GM21526 (cell line): ENCODE measurements around the gene PCDH9.

Experiments
- ATAC-seq: cut with Tn5 transposase; IDR thresholded peaks from one replicate; pipeline ENCODE4 v1.9.1; 2021; ENCODE audit warnings: moderate library complexity; ENCODE audit not compliant: unreplicated experiment, low FRiP score

PCDH9 gene

DNA sequence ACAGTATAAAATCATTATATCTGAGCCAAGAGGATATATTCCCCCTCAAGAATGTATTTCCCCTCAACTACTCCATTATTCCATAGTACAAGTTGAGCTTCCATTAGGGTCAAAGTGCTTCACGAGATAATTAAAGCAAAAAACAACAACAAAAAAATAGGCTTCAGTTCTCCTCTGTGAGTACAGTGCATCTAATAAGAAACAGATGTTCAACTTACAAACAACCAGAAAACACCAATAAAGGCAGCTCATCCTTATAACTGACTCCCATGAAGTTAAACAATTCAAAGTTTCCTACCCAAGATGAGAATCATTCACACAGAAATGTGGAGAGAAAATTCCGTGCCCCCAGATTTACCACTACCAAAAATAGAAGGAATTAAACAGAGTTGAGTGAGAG, 854.4 kb downstream of the PCDH9 start:
- no peak for ATAC-seq

DNA sequence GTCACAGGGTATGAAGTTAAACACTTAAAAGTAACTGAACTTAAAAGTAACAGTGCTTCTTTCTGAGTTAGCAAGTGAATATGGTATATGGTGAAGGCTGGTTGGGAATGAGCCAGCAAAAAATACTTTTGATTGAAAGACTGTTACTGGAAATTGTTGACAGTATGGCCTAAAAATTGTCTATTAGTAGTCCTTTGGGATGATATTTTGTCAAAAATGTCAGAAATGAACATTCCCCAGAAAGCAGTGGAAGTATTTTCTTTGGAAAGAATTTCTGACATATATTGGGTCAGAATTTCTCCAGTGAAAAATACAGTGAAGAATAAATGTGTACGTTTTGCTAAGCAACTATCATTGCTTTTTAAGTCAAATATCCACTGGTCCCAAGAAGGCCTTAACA, 860.5 kb downstream of the PCDH9 start:
- no peak for ATAC-seq

DNA sequence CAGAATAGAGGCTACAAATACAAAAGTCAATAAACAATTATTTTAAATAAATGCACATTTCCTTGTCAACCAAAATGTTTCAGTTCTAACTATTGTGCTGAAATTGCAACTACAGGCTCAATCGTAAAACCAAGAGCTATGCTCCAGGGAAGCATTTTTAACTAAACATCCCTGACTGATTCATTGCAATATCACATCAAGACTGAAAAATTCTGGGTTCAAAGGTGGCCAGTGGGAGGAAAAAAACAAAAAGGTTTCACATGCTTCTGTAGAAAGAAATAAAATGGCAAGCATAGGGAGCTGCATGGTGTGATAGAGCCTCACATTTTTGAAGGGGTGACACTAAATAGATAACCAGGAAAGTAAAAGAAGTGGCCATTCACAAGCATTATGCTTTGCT, 862.8 kb downstream of the PCDH9 start:
- no peak for ATAC-seq

DNA sequence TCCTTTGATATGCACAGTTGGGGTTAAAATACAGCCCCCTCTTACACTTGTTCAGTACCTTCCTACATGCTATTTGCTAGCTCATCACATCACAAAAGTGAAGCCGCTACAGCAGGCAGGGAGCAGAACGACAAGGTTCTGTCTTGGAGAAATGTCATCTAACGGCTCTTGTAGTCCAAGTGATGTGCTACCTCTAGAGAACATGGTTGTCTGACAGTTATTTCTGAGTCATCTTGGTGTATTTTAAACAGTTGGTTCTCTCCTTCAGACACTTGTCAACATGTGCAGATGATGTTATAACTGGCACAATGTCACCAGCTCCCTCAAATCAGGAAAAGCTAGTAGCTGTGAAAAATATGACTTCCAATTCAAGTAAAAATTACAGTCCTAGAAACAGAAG, 865.0 kb downstream of the PCDH9 start:
- ATAC-seq = no peak

DNA sequence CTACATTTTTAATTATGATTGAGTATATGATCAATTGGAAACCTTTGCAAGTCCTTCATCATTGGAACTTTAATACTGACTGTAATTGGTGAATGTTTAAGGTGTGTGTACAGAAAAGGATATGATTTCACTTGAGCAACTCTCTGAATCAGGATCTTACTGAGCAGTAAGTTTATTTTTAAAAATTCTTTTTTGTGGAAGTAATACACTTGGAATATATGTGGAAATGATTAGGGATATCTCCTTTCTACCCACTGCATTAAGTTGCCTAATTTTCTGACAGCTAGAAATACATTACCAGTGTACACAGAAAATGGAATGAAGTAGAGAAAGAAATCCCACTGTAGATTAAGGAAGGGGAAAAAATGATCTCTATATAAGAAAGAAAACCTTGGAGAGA, 865.8 kb downstream of the PCDH9 start:
- ATAC-seq = no peak

DNA sequence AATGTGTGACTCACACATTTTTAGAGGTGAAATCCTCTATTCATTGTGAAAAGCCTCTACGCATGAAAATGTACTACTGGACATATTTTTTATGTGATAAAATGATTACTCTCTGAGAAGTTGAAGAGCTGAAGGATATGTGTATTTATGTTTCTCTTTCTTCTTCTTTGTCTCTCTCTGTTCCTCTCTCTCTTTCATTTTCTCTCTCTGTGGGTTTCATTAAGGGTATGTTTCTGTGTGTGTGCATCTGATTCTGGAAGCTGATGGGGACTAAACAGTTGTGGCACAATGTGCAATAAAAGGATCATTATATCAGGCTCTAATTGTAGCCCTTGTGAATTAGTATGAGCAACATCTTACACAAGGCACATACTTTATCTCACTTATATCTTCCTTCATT, 867.7 kb downstream of the PCDH9 start:
- peak; percentile 54 for ATAC-seq

DNA sequence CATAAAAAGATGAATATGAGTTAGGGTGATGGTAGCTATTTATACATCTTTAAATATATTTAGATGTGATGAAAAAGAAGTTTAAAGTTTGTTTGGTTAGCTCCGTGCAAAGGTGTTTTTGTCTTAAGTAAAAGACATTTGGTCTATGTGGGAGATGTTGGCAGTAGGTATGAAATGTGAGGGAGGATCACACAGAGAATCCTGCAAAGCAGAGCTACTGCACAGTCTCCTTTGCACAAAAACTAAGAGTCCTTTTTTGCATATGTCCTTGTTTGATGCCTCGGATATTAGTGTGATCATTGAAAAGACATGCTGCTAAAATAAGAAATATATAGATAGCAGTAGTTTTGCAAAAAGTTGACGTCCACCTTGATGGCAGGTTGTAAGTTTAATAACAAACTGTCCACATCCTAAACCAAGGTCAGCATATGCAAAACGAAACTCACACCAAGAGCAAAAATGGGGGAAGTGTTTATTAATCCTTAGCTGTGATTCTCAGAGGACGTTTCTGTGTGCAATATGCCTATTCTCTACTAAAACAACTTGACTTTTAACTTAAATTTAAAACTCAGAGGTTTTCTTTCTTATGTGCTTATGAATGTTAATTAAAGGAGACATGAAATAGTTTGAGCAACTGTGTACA, 870.1 kb downstream of the PCDH9 start:
- no peak for ATAC-seq

DNA sequence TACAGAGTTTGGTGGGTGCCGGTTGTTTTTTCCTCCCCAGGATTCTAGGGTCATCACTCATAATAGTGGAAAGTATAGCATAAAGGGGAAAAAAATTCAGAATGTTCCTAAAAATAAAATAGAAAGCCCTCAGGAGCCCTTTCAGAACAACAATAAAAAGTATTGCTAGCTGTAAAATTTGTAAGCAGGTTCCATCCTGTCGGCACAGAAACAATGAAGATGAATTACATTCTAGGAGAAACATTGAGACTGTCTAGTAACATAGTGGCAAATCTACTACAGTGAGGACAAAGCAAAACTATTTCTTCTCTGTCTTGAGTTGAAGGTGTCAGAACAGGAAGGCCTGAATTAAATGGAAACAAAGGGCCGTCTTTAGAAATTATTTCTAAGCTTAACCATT, 870.7 kb downstream of the PCDH9 start:
- ATAC-seq = no peak

DNA sequence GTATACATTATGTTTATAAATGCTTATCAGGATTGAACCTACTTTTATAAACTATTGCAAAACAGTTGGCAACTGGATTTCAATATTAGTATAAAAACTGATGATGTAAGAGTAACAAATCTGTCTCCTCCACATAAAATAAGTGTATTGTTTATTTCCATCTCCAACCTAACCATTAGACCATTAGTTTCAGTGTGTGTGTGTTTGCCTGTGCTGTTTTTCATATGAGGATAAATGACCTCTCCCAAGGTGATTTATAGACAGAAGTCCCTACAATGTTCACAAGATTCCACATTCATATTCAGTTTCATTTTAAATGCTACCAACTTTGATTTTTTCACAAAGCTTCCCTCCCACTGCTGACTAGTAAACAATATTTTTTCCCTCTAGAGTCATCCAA, 871.6 kb downstream of the PCDH9 start:
- no peak for ATAC-seq

DNA sequence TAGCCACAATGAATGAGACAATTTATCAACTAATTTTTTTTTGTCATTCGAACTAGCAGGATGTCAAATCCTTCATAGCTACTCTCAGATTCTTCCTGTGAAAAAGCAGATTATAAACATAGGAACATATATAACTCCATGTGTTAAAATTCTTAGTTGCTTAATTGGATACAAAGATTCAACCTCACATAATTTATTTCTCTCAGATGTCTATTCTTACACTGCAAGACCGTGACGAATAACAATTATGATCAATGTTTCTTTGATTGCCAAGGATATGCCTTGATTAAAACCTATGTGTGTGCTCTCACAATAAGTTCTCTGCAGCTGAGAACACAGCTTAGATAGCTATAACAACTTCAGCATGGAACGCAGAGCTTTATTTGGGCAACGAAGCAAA, 872.7 kb downstream of the PCDH9 start:
- no peak for ATAC-seq

DNA sequence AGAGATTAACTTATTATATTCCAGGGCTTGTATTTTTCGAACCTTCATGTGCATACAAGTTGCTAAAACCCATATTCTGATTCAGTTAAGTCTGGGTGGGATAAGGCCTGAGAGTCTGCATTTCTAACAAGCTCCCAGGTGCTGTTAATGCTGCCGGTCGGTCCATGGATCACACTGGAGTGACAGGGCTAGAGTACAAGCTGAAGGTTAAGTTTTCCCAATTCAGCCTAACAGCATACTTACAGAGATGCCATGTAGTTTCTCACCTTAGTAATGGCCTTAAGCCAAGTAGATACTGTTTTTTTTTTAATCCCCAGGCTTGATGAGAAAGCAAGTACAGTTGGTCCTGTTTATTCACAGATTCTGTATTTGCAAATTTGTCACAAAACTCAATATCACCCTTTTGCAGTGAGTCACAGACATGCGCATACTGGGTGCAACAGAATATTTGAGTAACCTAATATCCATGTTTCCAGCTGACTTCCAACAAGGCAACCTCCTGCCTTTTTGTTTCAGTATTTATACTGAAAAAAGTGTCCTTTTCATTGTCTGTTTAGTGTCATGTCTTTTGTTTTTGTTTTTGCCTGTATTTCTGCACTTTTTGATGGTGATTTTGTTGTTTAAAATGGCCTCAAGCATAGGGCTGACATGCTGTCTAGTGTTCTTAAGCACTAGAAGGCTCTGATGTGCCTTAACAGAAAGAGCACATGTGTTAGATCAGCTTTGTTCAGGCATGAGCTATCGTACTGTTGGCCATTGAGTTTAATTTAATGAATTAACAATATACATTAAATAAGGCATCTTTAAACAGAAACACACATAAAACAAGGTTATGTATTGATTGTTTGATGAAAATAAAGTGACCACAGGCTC, 875.0 kb downstream of the PCDH9 start:
- ATAC-seq = no peak

DNA sequence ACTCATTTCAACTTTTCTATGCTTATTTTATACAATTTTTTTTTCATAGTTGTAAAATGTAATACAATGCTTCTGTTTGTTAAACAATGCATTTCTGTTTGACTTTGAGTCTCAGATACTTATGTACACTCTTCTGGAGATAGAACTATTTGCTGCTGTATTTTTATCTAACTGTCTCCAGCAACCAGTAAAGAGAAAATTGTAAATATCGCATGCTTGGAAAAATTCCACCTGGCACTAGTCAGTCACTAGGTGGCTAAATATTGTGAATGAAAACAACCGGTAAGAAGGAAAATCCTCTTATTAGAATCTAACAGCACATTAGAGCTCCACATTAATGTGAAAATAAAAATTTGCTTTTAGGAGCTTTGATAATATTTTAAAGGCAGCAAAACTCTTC, 876.5 kb downstream of the PCDH9 start:
- no peak for ATAC-seq

DNA sequence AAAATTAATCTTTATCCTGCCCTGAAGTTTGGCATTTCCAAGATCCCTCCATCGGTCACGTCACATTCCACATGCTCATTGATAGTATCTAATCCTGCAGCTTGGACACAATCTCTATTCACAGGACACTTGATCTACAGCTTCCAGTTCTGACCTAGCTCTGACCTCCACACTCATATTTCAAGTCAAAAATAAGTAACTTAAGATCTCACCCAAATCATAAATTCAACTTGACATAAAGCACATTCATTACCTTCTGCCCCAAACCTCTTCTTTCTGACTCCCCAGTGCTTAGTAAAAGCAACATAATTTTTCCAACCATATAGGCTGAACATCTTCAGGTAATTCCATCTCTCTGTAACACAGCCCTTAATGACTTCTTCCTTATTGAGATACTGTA, 880.2 kb downstream of the PCDH9 start:
- no peak for ATAC-seq

DNA sequence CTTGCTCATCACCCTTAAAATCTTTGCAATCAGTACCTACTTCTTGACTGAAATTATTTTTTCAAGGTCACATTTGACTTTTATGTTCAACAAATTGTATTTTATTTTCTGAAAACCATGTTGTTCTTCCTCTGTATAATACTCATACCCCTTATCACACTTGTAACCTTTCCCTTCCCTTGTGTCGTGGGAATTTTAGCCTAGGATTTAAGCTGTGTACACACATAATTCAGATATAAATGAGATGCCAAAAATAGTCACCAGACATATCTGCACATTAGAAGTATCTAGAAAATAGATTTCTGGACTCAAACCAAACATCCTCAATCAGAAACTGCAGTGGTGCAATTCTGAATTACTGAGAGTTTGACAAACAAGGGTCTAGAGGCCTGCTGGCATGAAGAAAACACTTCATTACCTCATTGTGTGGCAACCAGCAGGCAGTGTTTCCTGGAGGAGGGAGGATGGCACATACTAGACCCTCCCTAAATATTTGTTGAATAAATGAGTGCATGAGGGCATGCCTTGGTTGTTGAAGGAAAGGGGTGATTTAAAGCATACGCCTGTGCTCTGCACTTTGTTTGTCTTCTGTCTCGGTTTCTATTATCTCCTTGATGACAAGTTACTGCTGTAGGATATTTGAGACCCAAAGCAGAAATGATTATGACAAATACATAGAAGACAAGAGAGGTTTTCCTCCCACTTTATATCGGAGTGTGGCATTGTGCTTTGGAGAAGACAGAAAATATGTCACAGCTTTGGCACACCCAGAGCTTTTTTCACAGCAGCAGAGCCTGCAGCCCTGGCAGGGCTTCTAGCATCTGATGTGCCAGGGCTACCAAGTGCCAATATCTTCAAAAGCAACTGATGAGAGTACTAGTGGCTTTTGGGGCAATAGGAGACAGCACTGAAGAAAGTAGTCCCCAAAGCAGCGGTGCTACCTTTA, 881.1 kb downstream of the PCDH9 start:
- ATAC-seq = no peak

DNA sequence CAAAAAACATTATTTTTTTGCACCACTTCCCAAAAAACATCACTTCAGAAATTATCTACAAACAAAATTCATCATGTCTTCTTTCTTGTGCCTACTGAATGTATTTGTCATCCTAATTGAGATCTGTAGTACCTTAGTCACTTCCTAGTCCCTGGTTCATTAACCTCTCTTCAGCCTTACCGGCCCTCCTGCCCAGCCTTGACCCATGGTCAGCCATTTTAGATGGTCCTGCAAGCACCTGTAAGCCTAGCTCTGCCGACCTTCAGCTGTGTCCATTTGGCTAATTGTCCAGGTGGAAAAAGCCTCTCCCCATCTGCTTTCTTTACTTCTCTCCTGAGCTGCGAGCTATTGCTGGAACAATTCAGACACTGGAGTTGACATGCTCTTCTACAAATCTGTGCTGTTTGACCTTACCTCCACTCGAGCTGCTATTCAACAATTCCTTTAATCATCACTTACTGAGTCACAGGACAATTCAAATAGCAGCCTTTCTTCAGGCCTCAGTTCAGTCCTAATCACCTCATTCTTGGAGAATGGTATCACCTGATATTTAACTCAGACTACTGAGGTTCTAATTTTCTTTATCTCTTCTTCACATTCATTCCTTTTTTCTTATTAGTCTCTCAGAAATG, 882.5 kb downstream of the PCDH9 start:
- no peak for ATAC-seq

DNA sequence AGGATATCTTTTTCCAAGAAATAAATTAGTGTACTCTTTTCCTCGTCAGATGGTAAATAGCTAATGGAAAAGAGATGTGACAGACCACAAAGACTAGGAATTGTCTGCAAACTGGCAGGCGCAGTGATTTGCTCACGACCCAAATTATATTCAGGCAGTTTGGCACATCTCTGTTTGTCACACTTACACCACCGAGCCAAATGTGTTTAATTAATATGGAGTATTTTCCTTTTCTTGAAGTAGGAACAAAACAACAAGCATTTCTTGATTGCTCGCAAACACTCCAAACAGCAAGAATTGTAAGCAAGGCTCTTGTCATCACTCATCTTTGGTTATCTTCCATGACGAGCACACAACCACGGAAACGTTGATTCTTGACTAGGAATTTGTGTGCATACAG, 884.2 kb downstream of the PCDH9 start:
- no peak for ATAC-seq

DNA sequence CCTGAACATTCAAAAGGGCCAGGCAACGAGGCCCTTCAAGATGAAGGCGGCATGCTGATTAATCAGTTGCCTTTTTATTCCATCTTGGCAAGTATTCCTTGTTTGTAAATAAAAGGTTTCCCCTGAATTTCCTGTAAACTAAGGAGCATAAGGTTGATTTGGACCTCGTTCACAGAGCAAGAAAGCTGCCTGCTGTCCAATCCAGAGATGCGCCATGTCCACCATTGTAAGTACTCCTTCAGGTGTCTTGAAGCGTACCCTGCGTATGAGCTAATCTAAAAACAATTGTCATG, 884.7 kb downstream of the PCDH9 start:
- no peak for ATAC-seq

DNA sequence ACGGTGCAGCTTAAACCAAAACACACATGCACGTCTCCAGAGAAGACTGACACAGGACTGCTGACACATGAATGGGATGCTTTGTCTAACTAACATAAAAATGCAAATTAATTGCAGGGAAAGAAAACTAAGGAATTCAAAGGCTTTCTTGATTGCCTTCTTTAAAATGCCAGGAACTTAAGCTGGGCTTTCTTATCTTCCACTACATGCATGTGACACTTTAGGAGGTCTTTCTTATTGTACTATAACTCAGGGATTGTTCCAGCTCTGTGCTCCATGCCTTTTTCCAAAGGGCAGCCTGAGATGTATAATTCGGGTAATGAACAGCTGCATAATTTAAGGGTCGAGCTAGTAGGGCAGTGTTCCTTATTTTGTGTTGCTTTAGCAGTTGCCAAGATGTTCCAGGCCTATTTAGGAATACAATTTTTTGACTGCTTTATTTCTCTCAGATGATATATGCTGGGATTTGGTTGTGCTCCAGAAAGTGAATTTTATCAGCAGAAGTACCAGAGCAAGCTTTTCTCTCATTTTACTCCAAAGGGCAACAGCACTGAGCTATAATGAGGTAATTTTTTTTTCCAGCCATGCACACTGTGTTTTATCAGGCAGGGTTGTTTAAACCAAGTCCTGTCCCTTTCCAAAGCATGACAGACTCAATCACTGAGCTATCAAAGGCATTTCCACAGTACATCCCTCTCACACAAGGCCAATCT, 885.2 kb downstream of the PCDH9 start:
- no peak for ATAC-seq

DNA sequence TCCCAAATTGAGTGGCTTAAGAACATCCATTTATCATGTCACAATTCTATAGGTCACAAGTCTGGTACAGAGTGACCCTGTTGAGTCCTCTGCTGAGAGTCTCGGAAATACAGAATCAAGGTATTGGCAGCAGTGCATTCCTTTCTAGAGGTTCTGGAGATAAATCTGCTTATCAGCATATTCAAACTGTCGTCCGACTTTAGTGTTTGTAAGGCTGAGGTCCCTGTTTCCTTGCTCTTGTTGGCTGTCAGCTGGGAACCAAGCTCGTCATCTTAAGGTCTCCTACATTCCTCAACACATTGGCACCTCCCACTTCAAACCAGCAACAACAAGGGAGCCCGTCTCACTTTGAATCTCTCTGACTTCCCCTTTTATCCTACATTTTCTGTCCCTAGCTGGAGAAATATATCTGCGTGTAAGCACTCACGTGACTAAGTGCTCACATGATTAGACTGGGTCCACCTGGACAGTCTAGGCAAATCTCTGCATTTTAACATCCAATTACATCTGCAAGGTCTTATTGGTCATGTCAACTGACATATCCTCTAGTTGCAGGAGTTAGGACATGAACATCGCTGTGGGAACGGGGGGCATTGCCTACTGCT, 886.8 kb downstream of the PCDH9 start:
- ATAC-seq = no peak
